ENCODE data around the gene ADAM33. TPM values are rescaled to one million over a fixed set of nuclear protein-coding genes. Genes with fewer than 3 reads are reported as not detected.

The ADAM33 gene
- total RNA-seq, 1 experiment from 2014 or later: not detected

- intact Hi-C loops (cut with micrococcal nuclease): no loop called here
- H3K4me3 Mint-ChIP-seq (ENCODE audit: unreplicated experiment): no peak overlapping the region
- no TSS peak for BruUV-seq (replicated peaks)
- H3K36me3 Mint-ChIP-seq (ENCODE audit: insufficient read depth, unreplicated experiment): no peaks in the 10 kb centered on the region
- DNase-seq (ENCODE audit: unreplicated experiment): no peak
- no peak overlapping the region for H3K27ac Mint-ChIP-seq (ENCODE audit: low read depth, unreplicated experiment)
- no peaks in the 10 kb centered on the region for H3K9me3 Mint-ChIP-seq (ENCODE audit: unreplicated experiment)
- peaks cover 13% of the 10 kb centered on the region for H3K4me1 Mint-ChIP-seq (ENCODE audit: insufficient read depth, unreplicated experiment)
- ChIA-PET POLR2A (interaction anchor here (0.6 to 1.1 kb wide), 3 partner anchors 43 to 737 kb away, joined by 3 to 4 read pairs (median 3); partner anchors contain the start of gene ADISSP), CTCF (interaction anchor here (0.6 to 1.1 kb wide), 6 partner anchors 13 to 847 kb away, joined by 3 to 5 read pairs (median 4); no protein-coding TSS in a partner anchor)
- peaks cover 66% of the 10 kb centered on the region for H3K27me3 Mint-ChIP-seq (ENCODE audit: insufficient read depth, unreplicated experiment)
- no peak for TF ChIP-seq CTCF (IDR thresholded peaks at IDR 0.05; ENCODE audit: unreplicated experiment)
Observed at GRCh38 chr20:3724356-3724755, 42.5 kb upstream of the ADAM33 start.

GRCh38 chr20:3723284-3723683 is 41.5 kb upstream of the ADAM33 start:
- H3K36me3 Mint-ChIP-seq (ENCODE audit: insufficient read depth, unreplicated experiment): no peaks in the 10 kb centered on the region
- CTCF ChIA-PET: interaction anchor here (0.9 to 1.6 kb wide), 2 partner anchors 12 to 25 kb away, joined by 3 read pairs; no protein-coding TSS in a partner anchor
- intact Hi-C loops (cut with micrococcal nuclease): no loop called here
- no peak overlapping the region for H3K4me3 Mint-ChIP-seq (ENCODE audit: unreplicated experiment)
- BruUV-seq (replicated peaks): no TSS peak
- peaks cover 13% of the 10 kb centered on the region for H3K4me1 Mint-ChIP-seq (ENCODE audit: insufficient read depth, unreplicated experiment)
- no peak for TF ChIP-seq CTCF (IDR thresholded peaks at IDR 0.05; ENCODE audit: unreplicated experiment)
- no peaks in the 10 kb centered on the region for H3K9me3 Mint-ChIP-seq (ENCODE audit: unreplicated experiment)
- H3K27me3 Mint-ChIP-seq (ENCODE audit: insufficient read depth, unreplicated experiment): peaks cover 66% of the 10 kb centered on the region
- POLR2A ChIA-PET: no interaction called here
- no peak for DNase-seq (ENCODE audit: unreplicated experiment)
- no peak overlapping the region for H3K27ac Mint-ChIP-seq (ENCODE audit: low read depth, unreplicated experiment)

GRCh38 chr20:3721912-3722311 is 40.1 kb upstream of the ADAM33 start:
- no peak for DNase-seq (ENCODE audit: unreplicated experiment)
- Mint-ChIP-seq H3K36me3 (ENCODE audit: insufficient read depth, unreplicated experiment) (no peaks in the 10 kb centered on the region), H3K9me3 (ENCODE audit: unreplicated experiment) (no peaks in the 10 kb centered on the region), H3K4me3 (ENCODE audit: unreplicated experiment) (no peak overlapping the region), H3K27ac (ENCODE audit: low read depth, unreplicated experiment) (no peak overlapping the region), H3K4me1 (ENCODE audit: insufficient read depth, unreplicated experiment) (peaks cover 2% of the 10 kb centered on the region), H3K27me3 (ENCODE audit: insufficient read depth, unreplicated experiment) (peaks cover 56% of the 10 kb centered on the region)
- ChIA-PET CTCF (interaction anchor here (0.7 to 1.6 kb wide), 5 partner anchors 10 to 46 kb away, joined by 3 to 5 read pairs (median 3); partner anchors contain the start of gene SIGLEC1), POLR2A (interaction anchor here (0.6 kb wide), 2 partner anchors 32 to 970 kb away, joined by 3 to 4 read pairs; no protein-coding TSS in a partner anchor)
- BruUV-seq (replicated peaks): no TSS peak
- intact Hi-C loops (cut with micrococcal nuclease): no loop called here
- TF ChIP-seq CTCF (IDR thresholded peaks at IDR 0.05; ENCODE audit: unreplicated experiment): no peak

GRCh38 chr20:3720626-3721025 is 38.8 kb upstream of the ADAM33 start:
- CTCF ChIA-PET: interaction anchor here (0.6 to 2.3 kb wide), 6 partner anchors 10 to 668 kb away, joined by 3 to 22 read pairs (median 3); no protein-coding TSS in a partner anchor
- no TSS peak for BruUV-seq (replicated peaks)
- no peaks in the 10 kb centered on the region for H3K4me1 Mint-ChIP-seq (ENCODE audit: insufficient read depth, unreplicated experiment)

More at GRCh38 chr20:3720626-3721025, 38.8 kb upstream of the ADAM33 start:
- H3K9me3 Mint-ChIP-seq (ENCODE audit: unreplicated experiment): no peaks in the 10 kb centered on the region
- POLR2A ChIA-PET: interaction anchor here (0.7 kb wide), 1 partner anchor 257 kb away, joined by 3 read pairs; no protein-coding TSS in a partner anchor
- peaks cover 51% of the 10 kb centered on the region for H3K27me3 Mint-ChIP-seq (ENCODE audit: insufficient read depth, unreplicated experiment)
- H3K36me3 Mint-ChIP-seq (ENCODE audit: insufficient read depth, unreplicated experiment): no peaks in the 10 kb centered on the region
- TF ChIP-seq CTCF (IDR thresholded peaks at IDR 0.05; ENCODE audit: unreplicated experiment): no peak
- intact Hi-C loops (cut with micrococcal nuclease): no loop called here
- DNase-seq (ENCODE audit: unreplicated experiment): no peak
- H3K27ac Mint-ChIP-seq (ENCODE audit: low read depth, unreplicated experiment): no peak overlapping the region
- no peak overlapping the region for H3K4me3 Mint-ChIP-seq (ENCODE audit: unreplicated experiment)

All from MCF 10A (cell line).